Neural crest cell (in vitro differentiated cells): ENCODE data around the gene VWA8. TPM values are rescaled to one million over a fixed set of nuclear protein-coding genes. Genes with fewer than 3 reads are reported as not detected.

Experiments used
- DNase-seq: peaks from one replicate; pipeline ENCODE4 v3.0.0; 2021; ENCODE audit warnings: low read depth, mixed read lengths, low spot score
- H3K27ac Mint-ChIP-seq: one replicate; pipeline ENCODE4 v1.8.0; 2021; ENCODE audit warnings: mild to moderate bottlenecking, mixed read lengths; ENCODE audit not compliant: unreplicated experiment
- H3K27me3 Mint-ChIP-seq: 2 replicates; pipeline ENCODE4 v1.8.0; 2021; ENCODE audit warnings: low read depth, mild to moderate bottlenecking, mixed read lengths
- H3K36me3 Mint-ChIP-seq: 2 replicates; pipeline ENCODE4 v1.8.0; 2021; ENCODE audit warnings: low read depth, mild to moderate bottlenecking, mixed read lengths
- H3K4me1 Mint-ChIP-seq: 2 replicates; pipeline ENCODE4 v1.8.0; 2021; ENCODE audit warnings: mixed read lengths
- H3K4me3 Mint-ChIP-seq: one replicate; pipeline ENCODE4 v1.8.0; 2021; ENCODE audit warnings: mild to moderate bottlenecking, mixed read lengths
- H3K9me3 Mint-ChIP-seq: 2 replicates; pipeline ENCODE4 v1.8.0; 2021; ENCODE audit warnings: mixed read lengths
- CTCF ChIP-seq: fragments of 200-600 bp; sonication (generic); conservative IDR thresholded peaks from 2 replicates; pipeline ENCODE4 v1.5.0; 2021; ENCODE audit warnings: antibody characterized with exemption, mild to moderate bottlenecking
- total RNA-seq: library from RNA; stranded (reverse); gene quantifications from 2 replicates; pipeline ENCODE4 v1.2.1, GENCODE V29; 2021

VWA8 gene
- total RNA-seq, 1 donor from 2014 or later = 19.5 TPM

DNA sequence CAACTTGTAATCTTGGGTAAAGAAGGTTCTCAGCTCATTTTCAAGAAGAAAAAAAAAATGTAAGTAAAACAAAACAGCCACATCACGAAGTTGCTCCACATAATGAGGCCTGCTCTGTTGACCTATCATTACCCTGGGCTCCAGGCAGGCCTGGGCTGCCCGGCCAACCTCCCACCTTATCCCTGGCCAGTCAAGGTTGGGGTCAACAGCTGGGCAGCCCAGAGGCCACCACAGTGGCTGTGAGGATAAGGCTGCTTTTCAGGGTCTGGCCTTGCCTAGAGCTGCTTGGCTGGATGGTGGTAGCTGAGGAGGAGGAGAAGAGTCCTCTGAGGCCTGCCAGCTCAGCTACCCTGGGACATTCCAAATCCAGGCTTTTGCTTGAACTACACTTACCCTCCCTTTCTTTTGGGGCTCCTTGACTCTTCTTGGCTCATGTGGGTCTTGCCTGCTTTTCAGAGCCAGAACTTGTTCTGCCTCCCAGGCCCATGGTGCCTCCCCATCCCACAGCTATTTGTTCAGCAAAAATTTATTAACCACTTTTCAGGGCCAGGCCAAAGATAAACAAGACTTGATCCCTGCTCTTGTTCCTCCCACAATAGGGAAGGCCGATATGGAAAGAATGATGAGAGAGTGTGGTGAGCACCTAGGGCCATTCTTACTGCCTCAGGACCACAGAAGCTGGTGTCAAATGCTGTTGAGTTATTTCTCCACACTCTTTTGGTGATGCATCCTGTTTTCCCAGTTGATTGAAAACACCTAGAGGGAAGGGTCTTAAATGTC is 401.9 kb downstream of the VWA8 start:
- Mint-ChIP-seq H3K27me3 (no peaks in the 10 kb centered on the region), H3K9me3 (peaks cover 3% of the 10 kb centered on the region), H3K27ac (no peak overlapping the region), H3K36me3 (no peaks in the 10 kb centered on the region), H3K4me1 (peaks cover 41% of the 10 kb centered on the region), H3K4me3 (no peak overlapping the region)
- no peak for DNase-seq
- TF ChIP-seq CTCF = no peak

- no peaks in the 10 kb centered on the region for H3K36me3 Mint-ChIP-seq
- no peak for DNase-seq
- no peak overlapping the region for H3K4me3 Mint-ChIP-seq
- H3K27me3 Mint-ChIP-seq = no peaks in the 10 kb centered on the region
- TF ChIP-seq CTCF = no peak
- no peak overlapping the region for H3K27ac Mint-ChIP-seq
- peaks cover 29% of the 10 kb centered on the region for H3K4me1 Mint-ChIP-seq
- peaks cover 3% of the 10 kb centered on the region for H3K9me3 Mint-ChIP-seq
These were observed 403.2 kb downstream of the VWA8 start for GRCh38 chr13:41557719-41558118.

DNA sequence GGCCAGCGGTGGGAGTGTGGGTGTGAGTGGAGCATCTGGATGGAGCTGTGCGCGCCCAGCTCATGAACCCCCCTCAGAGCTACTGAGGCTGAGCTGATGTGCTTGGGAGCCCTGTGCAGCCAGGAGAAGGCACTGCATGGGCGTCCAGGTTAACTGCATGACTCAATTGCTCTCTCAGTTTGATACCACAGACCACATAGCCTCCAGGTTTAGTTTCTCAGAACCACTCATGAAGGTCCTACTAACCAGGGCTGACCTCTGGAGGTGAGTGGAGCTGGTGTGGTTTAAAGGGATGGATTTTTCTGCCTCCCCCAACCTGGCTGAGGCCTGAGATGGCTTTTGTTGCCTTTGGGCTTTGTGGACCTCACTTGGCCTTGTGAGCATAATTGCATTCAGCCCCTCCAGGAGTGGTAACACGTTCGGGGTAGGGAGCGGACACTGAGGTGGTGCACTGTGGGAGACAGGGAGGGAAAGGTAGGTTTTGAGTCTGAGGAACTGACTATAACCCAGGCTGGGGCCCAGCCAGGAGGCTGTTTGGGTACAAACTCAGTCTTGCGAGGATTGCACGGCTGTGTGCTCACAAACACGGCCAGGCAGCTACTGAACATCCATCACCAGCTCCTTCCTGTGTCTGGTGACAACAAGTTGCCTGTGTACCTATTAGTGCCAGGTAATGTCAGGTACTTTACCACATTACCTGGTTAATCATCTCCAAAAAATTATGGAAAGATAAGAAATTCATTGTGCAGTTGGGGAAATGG is 406.1 kb downstream of the VWA8 start:
- no peaks in the 10 kb centered on the region for H3K27me3 Mint-ChIP-seq
- H3K4me1 Mint-ChIP-seq = peaks cover 16% of the 10 kb centered on the region
- H3K4me3 Mint-ChIP-seq = no peak overlapping the region
- no peak overlapping the region for H3K27ac Mint-ChIP-seq
- TF ChIP-seq CTCF = no peak
- H3K9me3 Mint-ChIP-seq = peaks cover 3% of the 10 kb centered on the region
- DNase-seq = no peak
- H3K36me3 Mint-ChIP-seq = no peaks in the 10 kb centered on the region

DNA sequence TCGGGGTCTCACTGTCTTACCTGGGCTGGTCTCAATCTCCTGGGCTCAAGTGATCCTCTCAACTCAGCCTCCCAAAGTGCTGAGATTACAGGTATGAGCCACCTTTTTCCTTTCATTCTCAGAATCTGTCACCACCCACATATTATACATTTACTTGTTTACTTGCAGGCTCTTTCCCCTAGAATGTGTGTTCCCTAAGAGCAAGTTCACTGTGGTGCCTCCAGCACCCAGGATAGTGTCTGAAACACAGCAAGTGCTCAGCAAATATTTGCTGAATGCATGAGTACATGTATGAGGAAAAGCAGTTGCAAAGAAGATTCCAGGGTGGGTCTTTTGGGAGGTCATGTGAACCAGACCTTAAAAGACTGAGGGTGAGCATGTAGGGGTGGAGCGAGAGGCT is 406.7 kb downstream of the VWA8 start:
- H3K27me3 Mint-ChIP-seq = no peaks in the 10 kb centered on the region
- peaks cover 20% of the 10 kb centered on the region for H3K4me1 Mint-ChIP-seq
- DNase-seq = no peak
- TF ChIP-seq CTCF = no peak
- H3K36me3 Mint-ChIP-seq = no peaks in the 10 kb centered on the region
- H3K27ac Mint-ChIP-seq = no peak overlapping the region
- peaks cover 3% of the 10 kb centered on the region for H3K9me3 Mint-ChIP-seq
- no peak overlapping the region for H3K4me3 Mint-ChIP-seq

- Mint-ChIP-seq H3K27me3 (no peaks in the 10 kb centered on the region), H3K4me3 (no peak overlapping the region), H3K4me1 (peaks cover 34% of the 10 kb centered on the region), H3K27ac (no peak overlapping the region), H3K9me3 (no peaks in the 10 kb centered on the region), H3K36me3 (no peaks in the 10 kb centered on the region)
- DNase-seq = no peak
- TF ChIP-seq CTCF = no peak
These were observed 408.9 kb downstream of the VWA8 start for GRCh38 chr13:41552031-41552430.
